ENCODE results near the gene SLC9A9. TPM values are rescaled to one million over a fixed set of nuclear protein-coding genes. Genes with fewer than 3 reads are reported as not detected.

Gene SLC9A9
- total RNA-seq, 4 donors from 2014 or later: 10.1 to 27.2 (median 16.7) TPM

DNA sequence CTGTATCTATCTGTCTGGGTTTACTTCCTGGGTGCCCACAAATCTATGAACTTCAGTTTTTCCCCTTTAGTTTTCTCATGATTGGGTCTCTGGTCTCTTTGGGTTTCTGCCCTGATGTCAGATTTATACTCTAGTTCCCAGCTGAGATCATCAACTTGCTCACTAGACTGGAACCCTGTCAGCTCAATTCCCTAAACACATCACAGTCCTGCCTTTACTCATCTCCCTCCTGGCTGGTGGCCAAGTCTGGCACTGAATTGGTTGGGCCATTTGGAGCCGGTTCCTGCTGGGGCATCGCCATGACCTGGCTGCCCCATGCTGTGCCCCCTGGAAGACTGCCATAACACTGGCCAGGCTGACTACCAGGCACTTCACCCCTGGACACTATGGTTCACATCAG lies 383.4 kb downstream of the SLC9A9 start:
- Histone ChIP-seq H3K4me1 (no peaks in the 10 kb centered on the region), H3K9me3 (no peaks in the 10 kb centered on the region), H3K36me3 (peaks cover 0 to 9% of the 10 kb centered on the region in 2 donors), H3K27me3 (no peaks in the 10 kb centered on the region), H3K4me3 (no peak overlapping the region), H3K27ac (no peak overlapping the region)
- no peak for TF ChIP-seq POLR2A (IDR thresholded peaks at IDR 0.05)
- 60 to 80% methylated on average over 1 to 2 of the region's 2 CpGs for WGBS, 2 donors (ENCODE audit: low coverage in 1 of 2)
- no peak for ATAC-seq

- H3K27me3 ChIP-seq: no peaks in the 10 kb centered on the region
- peaks cover 0 to 3% (median 0%) of the 10 kb centered on the region in 3 donors for H3K9me3 ChIP-seq
- no peaks in the 10 kb centered on the region for H3K4me1 ChIP-seq
- no peaks in the 10 kb centered on the region for H3K36me3 ChIP-seq
- no peak for TF ChIP-seq EP300 (IDR thresholded peaks at IDR 0.05)
- TF ChIP-seq, protein P1, sequence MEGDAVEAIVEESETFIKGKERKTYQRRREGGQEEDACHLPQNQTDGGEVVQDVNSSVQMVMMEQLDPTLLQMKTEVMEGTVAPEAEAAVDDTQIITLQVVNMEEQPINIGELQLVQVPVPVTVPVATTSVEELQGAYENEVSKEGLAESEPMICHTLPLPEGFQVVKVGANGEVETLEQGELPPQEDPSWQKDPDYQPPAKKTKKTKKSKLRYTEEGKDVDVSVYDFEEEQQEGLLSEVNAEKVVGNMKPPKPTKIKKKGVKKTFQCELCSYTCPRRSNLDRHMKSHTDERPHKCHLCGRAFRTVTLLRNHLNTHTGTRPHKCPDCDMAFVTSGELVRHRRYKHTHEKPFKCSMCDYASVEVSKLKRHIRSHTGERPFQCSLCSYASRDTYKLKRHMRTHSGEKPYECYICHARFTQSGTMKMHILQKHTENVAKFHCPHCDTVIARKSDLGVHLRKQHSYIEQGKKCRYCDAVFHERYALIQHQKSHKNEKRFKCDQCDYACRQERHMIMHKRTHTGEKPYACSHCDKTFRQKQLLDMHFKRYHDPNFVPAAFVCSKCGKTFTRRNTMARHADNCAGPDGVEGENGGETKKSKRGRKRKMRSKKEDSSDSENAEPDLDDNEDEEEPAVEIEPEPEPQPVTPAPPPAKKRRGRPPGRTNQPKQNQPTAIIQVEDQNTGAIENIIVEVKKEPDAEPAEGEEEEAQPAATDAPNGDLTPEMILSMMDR (IDR thresholded peaks at IDR 0.05): no peak
- TF ChIP-seq POLR2AphosphoS5 (IDR thresholded peaks at IDR 0.05): no peak
- TF ChIP-seq POLR2A (IDR thresholded peaks at IDR 0.05): no peak
- no peak overlapping the region for H3K27ac ChIP-seq
- no peak overlapping the region for H3K4me3 ChIP-seq
- ATAC-seq: no peak
Observed at GRCh38 chr3:143455480-143455879, 392.8 kb downstream of the SLC9A9 start.

- H3K4me1 ChIP-seq: no peaks in the 10 kb centered on the region
- H3K4me3 ChIP-seq: no peak overlapping the region
- no peak for TF ChIP-seq POLR2AphosphoS5 (IDR thresholded peaks at IDR 0.05)
- TF ChIP-seq EP300 (IDR thresholded peaks at IDR 0.05): no peak
- TF ChIP-seq POLR2A (IDR thresholded peaks at IDR 0.05): no peak
- TF ChIP-seq, protein P1 (IDR thresholded peaks at IDR 0.05): no peak
- peak; percentile 36 for ATAC-seq
- H3K36me3 ChIP-seq: no peaks in the 10 kb centered on the region
- no peaks in the 10 kb centered on the region for H3K27me3 ChIP-seq
- no peak overlapping the region for H3K27ac ChIP-seq
- no peaks in the 10 kb centered on the region for H3K9me3 ChIP-seq
- 83 to 100% methylated on average over 1 of the region's 1 CpG for WGBS, 2 donors (ENCODE audit: low coverage in 1 of 2)
Observed at GRCh38 chr3:143450632-143451031, 397.6 kb downstream of the SLC9A9 start.

- 77 to 94% methylated on average over 3 to 5 of the region's 5 CpGs for WGBS, 2 donors (ENCODE audit: low coverage in 1 of 2)
- ATAC-seq: no peak
Observed at GRCh38 chr3:143447491-143447890, 400.8 kb downstream of the SLC9A9 start.

GRCh38 chr3:143445118-143445517 lies 403.1 kb downstream of the SLC9A9 start:
- WGBS, 2 donors (ENCODE audit: low coverage in 1 of 2): 100% methylated on average over 2 of the region's 2 CpGs; no CpG with 5 or more reads in 1 of the 2 donors

More at GRCh38 chr3:143447491-143447890, 400.8 kb downstream of the SLC9A9 start:
- no peak for TF ChIP-seq EP300 (IDR thresholded peaks at IDR 0.05)
- TF ChIP-seq POLR2A (IDR thresholded peaks at IDR 0.05): no peak
- TF ChIP-seq, protein P1 (IDR thresholded peaks at IDR 0.05): no peak
- TF ChIP-seq POLR2AphosphoS5 (IDR thresholded peaks at IDR 0.05): no peak
- H3K36me3 ChIP-seq: no peaks in the 10 kb centered on the region
- H3K27me3 ChIP-seq: no peaks in the 10 kb centered on the region
- no peak overlapping the region for H3K4me3 ChIP-seq
- peaks cover 0 to 9% (median 8%) of the 10 kb centered on the region in 3 donors for H3K4me1 ChIP-seq
- H3K9me3 ChIP-seq: no peaks in the 10 kb centered on the region
- H3K27ac ChIP-seq: no peak overlapping the region

More at GRCh38 chr3:143445118-143445517, 403.1 kb downstream of the SLC9A9 start:
- TF ChIP-seq POLR2AphosphoS5 (IDR thresholded peaks at IDR 0.05): no peak
- TF ChIP-seq, protein P1 (IDR thresholded peaks at IDR 0.05): no peak
- TF ChIP-seq POLR2A (IDR thresholded peaks at IDR 0.05): no peak
- TF ChIP-seq EP300 (IDR thresholded peaks at IDR 0.05): no peak
- peaks cover 0 to 9% (median 8%) of the 10 kb centered on the region in 3 donors for H3K4me1 ChIP-seq
- no peaks in the 10 kb centered on the region for H3K9me3 ChIP-seq
- no peak overlapping the region for H3K27ac ChIP-seq
- H3K36me3 ChIP-seq: no peaks in the 10 kb centered on the region
- no peaks in the 10 kb centered on the region for H3K27me3 ChIP-seq
- no peak for ATAC-seq
- no peak overlapping the region for H3K4me3 ChIP-seq

Measured in gastroesophageal sphincter (tissue), 4 donors.